Measurements from ENCODE around the gene RALGAPA2.

The RALGAPA2 gene

DNA sequence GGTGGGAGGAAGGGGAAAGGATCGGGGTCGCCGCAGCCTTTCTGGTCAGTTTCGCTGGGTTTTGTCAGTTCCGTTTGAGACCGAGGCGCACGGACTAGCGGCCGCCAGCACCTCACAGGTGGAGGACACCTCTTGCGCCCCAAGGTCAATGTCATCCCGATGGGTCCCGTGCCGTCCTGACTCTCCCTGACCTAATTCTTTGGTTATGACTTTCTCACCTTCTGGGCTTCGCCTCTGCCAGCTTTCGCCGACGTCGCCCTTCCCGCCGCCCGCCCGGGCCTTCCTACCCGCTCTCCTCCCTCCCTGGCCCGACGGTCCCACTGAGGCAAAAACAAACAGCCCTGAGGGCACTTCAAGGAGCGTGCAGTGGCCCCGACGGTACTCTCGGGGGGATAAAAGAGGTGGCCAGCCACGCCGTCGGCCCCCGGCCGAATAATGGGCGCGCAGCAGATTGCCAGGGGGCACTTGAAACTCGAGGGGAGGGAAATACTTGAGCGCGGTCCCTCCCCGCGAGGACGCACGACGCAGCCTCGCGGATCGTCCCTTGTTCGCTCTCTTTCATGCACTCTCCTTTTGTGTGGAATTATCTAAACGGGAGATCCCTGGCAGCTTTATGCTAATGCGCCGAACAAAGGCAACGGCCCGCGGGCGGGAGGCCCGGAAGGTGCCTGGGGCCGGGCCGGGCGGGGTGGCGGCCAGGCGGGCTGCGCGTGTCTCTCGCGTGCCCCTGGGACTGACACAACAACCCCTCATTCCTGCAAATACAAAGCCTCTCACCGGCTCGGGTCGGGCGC, 348.4 kb downstream of the RALGAPA2 start:
- TF ChIP-seq, protein P1, sequence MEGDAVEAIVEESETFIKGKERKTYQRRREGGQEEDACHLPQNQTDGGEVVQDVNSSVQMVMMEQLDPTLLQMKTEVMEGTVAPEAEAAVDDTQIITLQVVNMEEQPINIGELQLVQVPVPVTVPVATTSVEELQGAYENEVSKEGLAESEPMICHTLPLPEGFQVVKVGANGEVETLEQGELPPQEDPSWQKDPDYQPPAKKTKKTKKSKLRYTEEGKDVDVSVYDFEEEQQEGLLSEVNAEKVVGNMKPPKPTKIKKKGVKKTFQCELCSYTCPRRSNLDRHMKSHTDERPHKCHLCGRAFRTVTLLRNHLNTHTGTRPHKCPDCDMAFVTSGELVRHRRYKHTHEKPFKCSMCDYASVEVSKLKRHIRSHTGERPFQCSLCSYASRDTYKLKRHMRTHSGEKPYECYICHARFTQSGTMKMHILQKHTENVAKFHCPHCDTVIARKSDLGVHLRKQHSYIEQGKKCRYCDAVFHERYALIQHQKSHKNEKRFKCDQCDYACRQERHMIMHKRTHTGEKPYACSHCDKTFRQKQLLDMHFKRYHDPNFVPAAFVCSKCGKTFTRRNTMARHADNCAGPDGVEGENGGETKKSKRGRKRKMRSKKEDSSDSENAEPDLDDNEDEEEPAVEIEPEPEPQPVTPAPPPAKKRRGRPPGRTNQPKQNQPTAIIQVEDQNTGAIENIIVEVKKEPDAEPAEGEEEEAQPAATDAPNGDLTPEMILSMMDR (IDR thresholded peaks at IDR 0.05), result no peak

GRCh38 chr20:20363434-20363798, 349.0 kb downstream of the RALGAPA2 start:
- TF ChIP-seq, protein P1 (IDR thresholded peaks at IDR 0.05), result no peak

GRCh38 chr20:20362774-20363433, 349.5 kb downstream of the RALGAPA2 start:
- TF ChIP-seq, protein P1 (IDR thresholded peaks at IDR 0.05), result no peak

DNA sequence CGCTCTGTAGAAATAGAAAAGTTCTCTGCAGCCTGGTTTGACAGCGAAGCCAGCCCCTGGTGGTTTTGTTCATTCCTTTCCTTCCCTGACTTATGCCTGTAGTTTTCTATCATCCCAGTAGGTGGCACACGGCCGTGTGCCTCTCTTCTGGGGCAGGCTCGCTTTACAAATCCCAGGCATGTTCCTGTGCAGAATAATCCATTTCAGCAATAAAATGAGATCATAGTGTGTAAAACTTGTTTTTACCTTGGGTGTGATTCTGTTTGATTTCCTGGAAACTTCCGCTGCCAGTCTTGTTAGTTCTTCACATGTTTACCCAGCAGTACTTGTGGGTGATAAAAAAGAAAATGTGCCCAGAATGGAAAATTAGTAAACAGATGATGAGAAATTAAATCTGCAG, 352.0 kb downstream of the RALGAPA2 start:
- TF ChIP-seq, protein P1 (IDR thresholded peaks at IDR 0.05), result peak; percentile 90

DNA sequence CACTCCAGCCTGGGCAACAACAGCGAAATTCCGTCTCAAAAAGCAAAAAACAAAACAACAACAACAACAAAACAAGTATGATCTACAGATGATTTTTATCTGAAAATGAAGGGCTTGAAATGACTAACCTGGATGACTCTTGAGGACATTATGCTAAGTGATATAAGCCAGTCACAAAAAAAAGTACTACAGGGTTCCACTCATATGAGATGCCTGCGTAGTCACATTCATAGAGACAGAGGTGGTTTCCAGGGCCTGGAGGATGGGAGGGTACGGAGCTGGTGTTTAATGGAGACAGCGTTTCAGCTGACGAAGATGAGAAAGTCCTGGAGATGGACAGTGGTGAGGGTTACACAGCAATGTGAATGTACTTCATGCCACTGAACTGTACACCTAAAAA, 352.8 kb downstream of the RALGAPA2 start:
- TF ChIP-seq, protein P1 (IDR thresholded peaks at IDR 0.05), result no peak

DNA sequence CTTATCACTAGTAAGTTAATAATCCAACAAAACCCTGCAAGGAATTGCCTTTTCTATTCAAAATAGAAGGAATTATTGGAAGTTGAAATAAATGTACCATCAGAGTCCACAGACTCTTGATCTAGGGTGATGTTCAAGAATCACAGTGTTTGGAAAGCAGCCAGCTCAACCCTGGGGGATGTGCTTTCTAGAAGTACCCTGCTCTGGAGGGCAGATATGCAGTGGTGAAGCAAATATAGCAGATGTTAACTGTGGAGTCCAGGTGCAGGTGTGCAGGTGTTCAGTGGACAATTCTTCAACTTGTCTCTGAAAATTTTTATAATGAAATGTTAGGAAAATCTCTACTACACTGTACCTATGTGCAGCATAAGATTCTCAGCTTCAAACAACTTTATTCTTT, 353.6 kb downstream of the RALGAPA2 start:
- TF ChIP-seq, protein P1 (IDR thresholded peaks at IDR 0.05), result no peak

GRCh38 chr20:20353576-20353975, 358.9 kb downstream of the RALGAPA2 start:
- TF ChIP-seq, protein P1 (IDR thresholded peaks at IDR 0.05), result no peak

Measured in LNCAP (cell line).